Ishikawa (cell line): Measurements from ENCODE around the gene PRKCD.

Source experiments
- CEBPB ChIP-seq: IDR thresholded peaks from 2 replicates; pipeline ENCODE4 v1.6.1; 2012
- CREB1 ChIP-seq: IDR thresholded peaks from 2 replicates; pipeline ENCODE4 v1.6.1; 2012; ENCODE audit warnings: low read depth
- EGR1 ChIP-seq: IDR thresholded peaks from 2 replicates; pipeline ENCODE4 v1.6.1; 2012
- EP300 ChIP-seq: IDR thresholded peaks from 2 replicates; pipeline ENCODE4 v1.6.1; 2012; ENCODE audit warnings: borderline replicate concordance
- FOXM1 ChIP-seq: IDR thresholded peaks from 2 replicates; pipeline ENCODE4 v1.6.1; 2012; ENCODE audit warnings: low read depth, borderline replicate concordance
- NFIC ChIP-seq: IDR thresholded peaks from 2 replicates; pipeline ENCODE4 v1.6.1; 2012
- RAD21 ChIP-seq: IDR thresholded peaks from 2 replicates; pipeline ENCODE4 v1.6.1; 2012; ENCODE audit warnings: low read depth
- TAF1 ChIP-seq: IDR thresholded peaks from 2 replicates; pipeline ENCODE4 v1.6.1; 2012; ENCODE audit warnings: low read depth, mild to moderate bottlenecking
- TCF12 ChIP-seq: IDR thresholded peaks from 2 replicates; pipeline ENCODE4 v1.6.1; 2012; ENCODE audit warnings: low read depth
- TEAD4 ChIP-seq: IDR thresholded peaks from 2 replicates; pipeline ENCODE4 v1.6.1; 2012
- ZBTB7A ChIP-seq: IDR thresholded peaks from 2 replicates; pipeline ENCODE4 v1.6.1; 2012; ENCODE audit warnings: low read depth
- TF ChIP-seq, protein P1 (sequence below): IDR thresholded peaks from 2 replicates; pipeline ENCODE4 v1.6.1; 2012
- TF ChIP-seq, protein P2 (sequence below): IDR thresholded peaks from 2 replicates; pipeline ENCODE4 v1.6.1; 2012
- TF ChIP-seq, protein P3 (sequence below): IDR thresholded peaks from 2 replicates; pipeline ENCODE4 v1.6.1; 2012; ENCODE audit warnings: low read depth, mild to moderate bottlenecking

PRKCD gene

DNA sequence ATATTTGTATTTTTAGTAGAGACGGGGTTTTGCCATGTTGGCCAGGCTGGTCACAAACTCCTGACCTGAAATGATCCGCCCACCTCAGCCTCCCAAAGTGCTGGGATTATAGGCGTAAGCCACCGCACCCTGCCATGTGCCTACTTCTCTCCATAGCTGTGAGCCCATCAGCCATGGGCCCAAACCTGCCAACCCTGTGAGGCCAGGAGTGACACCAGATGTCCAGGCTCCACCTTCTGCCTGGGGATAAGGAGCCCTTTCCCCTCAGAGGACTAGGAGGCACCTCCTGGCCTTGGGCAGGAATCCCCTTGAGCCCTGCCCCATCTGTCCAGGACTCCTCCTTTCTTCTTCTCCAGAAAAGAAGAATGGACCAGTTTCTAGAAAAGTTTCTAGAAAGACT, 16.6 kb upstream of the PRKCD start:
- TF ChIP-seq CREB1 (no peak), RAD21 (no peak), TEAD4 (no peak), TCF12 (no peak), NFIC (no peak), CEBPB (no peak)

DNA sequence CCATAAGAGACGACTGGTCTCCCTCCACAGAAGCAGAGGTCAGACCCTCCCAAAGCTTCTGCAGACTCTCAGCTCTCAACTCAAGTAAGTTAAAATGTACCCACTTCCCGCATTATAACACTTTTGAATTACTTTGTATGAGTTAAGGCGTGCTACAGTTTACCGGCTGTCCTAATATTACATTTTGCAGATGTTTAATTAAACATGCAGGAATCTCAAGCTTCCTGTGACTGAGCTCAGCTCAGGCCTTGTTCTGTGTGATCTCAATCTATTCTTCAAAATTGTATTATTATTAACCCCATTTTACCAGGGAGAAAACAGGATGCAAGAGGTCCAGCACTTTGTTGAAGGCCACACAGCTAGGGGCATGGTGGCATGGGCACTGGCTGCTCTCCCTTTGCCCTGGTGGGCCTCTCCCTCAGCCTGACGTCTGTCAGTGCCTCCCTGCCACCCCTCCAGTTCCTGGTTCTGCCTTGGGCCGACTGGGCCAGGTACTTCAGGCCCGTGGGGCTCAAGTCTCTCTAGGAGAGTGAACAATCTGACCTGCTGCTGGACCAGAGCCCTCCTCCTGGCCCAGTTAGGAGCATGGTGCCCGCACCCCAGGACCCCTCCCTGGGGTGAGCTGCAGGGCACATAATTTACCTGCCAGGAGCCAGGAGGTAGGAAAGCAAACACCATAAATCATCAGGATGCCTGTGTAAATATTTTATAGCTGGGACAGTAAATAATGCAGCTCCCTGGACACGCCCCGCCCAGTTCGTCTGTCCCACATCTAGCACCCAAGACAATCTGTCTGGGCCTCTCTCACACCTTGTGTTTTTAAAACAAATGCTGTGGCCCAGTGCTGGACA, 15.9 kb upstream of the PRKCD start:
- TF ChIP-seq TCF12 (peak; percentile 32; the same call in 1 of the 2 replicates), EGR1 (no peak), NFIC (peak; percentile 48), EP300 (peak; percentile 37; the same call in 1 of the 2 replicates)

DNA sequence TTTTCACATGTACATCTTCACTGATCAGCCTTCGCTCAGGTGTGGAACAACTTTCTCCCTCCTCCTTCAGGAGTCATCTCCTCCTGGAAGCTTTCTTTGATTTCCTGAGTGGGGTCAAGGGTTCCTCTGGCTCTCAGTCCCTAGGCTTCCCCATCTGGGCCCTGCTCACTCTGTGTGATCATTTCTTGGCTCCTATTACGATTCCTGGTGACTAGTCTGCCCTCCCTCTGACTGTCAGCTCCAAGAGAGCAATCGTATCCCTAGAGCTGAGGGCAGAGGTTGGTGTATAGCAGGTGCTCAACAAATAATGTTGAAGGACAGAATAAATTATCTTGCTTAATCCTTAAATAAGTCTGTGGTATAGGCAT, 15.3 kb upstream of the PRKCD start:
- TF ChIP-seq, protein P1, sequence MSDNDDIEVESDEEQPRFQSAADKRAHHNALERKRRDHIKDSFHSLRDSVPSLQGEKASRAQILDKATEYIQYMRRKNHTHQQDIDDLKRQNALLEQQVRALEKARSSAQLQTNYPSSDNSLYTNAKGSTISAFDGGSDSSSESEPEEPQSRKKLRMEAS = no peak
- TF ChIP-seq EP300 (no peak), CREB1 (no peak), TAF1 (no peak), NFIC (no peak), RAD21 (no peak), TEAD4 (no peak), ZBTB7A (no peak)
- TF ChIP-seq, protein P2, sequence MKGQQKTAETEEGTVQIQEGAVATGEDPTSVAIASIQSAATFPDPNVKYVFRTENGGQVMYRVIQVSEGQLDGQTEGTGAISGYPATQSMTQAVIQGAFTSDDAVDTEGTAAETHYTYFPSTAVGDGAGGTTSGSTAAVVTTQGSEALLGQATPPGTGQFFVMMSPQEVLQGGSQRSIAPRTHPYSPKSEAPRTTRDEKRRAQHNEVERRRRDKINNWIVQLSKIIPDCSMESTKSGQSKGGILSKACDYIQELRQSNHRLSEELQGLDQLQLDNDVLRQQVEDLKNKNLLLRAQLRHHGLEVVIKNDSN = no peak

DNA sequence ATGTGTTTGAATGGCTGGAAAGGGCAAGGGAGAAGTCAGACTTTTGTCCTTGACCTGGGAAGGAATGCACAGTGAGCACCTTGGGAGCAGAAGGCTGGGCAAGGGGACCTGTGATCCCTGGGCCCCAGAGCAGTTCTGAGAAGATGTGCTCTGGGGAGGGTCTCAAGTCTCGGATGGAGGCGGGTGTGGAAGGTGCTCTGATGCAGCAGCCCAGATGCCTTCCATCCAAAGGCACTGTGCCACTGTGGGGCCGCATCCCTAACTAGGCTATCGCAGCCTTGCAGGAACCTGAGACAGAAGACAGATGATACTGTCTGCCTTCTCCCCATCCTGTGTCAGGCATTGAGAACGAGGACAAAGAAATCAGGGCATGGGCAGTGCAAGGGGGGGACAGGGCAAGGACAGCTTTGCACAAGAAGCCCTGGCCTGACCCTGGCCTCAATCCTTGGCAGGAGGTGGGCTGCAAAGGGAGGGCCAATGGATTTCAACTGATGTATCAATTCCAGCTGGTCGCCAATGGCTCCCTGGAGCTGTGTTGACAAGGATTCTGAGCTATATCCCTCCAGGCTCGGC, 14.6 kb upstream of the PRKCD start:
- no peak for TF ChIP-seq FOXM1
- no peak for TF ChIP-seq TCF12

DNA sequence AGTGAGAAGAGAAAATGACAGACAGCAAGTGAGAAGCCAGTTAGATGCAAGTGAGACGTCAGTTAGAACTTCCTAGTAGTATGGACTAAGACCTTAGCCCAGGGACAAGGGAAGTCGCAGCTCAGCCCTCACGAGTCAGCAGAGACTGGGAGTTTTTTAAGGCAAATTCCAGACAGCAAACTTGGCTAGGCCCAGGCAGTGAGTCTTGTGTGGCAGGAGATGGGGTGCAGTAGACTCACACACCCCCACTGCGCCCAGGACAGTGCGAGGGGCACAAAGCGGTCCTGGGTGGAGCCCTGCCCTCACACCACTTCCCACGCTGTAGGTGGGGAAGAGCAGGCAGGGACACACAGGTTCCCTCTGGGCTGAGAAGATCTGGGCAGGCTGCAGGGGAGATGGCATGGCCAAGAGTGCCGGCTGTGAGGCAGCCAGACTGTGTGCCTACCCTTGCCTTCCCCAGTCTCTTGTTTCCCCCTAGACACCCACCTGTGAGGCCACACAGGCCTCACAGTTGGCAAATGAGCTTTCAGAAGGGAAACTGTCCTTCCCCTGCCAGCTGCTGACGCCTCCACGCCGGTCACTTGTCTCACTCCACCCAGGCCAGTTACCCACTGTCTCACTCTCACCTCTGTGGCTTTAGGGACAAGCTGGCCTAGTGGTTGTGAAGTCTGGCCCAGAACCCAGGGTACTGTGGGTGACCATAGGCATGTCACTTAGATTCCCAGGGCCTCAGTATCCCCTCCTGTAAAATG, 13.7 kb upstream of the PRKCD start:
- no peak for TF ChIP-seq ZBTB7A
- TF ChIP-seq TAF1 = no peak
- no peak for TF ChIP-seq CEBPB
- TF ChIP-seq, protein P2 = no peak
- no peak for TF ChIP-seq TCF12
- no peak for TF ChIP-seq TEAD4

DNA sequence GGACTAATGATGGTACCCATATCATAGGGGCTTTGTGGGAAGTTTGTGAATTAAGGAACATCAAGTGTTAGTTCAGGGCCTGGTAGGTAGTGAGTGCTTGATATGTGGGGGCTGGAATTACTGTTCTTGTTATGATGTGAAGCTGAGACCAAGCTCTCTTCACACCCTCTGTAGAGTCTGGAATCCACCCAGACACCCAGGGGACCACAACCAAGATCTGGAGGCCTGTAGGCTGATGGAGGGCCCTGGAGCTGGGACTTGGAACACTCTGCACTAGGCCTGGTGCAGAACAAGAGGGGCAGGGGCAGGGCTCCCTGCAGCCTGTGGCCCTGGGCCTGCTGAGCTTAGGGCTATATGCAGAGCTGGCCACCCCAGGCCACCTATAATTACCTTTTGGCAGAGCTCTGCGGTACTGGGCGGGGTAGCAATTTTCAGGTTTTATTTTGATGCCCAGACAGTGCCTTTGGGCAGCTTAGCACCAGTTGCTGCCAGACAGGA, 13.1 kb upstream of the PRKCD start:
- TF ChIP-seq NFIC (peak; percentile 63; the same call in 1 of the 2 replicates), FOXM1 (no peak)

DNA sequence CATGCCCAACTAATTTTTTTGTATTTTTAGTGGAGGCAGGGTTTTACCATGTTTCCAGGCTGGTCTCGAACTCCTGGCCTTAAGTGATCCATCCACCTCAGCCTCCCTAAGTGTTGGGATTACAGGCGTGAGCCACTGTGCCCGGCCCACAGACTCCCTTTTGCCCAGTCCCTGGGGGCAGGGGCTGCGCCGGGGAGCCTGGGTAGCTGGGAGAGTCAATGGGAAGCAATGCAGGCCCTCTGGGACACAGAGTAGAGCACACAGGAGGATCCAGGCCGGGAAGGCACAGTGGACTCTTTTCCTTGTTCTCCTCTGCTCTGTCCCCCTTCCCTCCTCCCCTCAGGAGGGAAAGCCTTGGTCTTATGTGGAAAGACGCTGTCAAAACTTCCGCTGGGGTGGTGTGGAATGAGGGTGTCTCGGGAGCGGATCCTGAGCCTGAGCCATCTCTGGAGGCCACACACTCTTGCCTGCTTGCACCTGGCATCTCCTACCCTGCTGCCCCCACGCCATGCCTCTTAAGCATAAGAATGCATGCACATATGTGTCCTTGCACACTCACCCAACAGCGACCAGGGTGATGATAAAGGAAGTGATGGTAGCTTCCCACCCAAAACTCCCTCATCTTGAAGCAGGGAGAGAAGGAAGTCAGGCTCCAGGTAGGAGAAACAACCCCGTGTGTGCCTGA, 11.9 kb upstream of the PRKCD start:
- no peak for TF ChIP-seq TAF1

DNA sequence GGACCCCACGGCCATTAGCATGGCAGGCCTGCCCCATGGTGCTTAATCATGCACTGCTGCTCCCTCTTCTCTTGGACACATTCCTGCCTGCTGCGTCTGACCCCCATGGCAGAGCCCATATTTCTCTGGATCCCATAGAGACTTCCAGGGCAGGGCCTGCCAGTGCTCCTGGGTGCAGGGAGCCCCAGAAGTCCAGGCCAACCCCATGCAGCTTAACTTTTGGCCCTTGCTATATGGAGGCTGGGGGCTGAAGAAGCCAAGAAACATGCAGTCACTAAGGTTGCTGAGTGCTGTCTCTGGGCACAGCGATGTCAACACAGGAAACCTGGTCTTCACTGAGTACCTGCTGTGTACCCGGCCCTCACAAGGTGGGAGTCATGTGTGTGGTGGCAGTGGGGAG, 11.3 kb upstream of the PRKCD start:
- no peak for TF ChIP-seq CREB1
- TF ChIP-seq RAD21 = no peak
- TF ChIP-seq, protein P3, sequence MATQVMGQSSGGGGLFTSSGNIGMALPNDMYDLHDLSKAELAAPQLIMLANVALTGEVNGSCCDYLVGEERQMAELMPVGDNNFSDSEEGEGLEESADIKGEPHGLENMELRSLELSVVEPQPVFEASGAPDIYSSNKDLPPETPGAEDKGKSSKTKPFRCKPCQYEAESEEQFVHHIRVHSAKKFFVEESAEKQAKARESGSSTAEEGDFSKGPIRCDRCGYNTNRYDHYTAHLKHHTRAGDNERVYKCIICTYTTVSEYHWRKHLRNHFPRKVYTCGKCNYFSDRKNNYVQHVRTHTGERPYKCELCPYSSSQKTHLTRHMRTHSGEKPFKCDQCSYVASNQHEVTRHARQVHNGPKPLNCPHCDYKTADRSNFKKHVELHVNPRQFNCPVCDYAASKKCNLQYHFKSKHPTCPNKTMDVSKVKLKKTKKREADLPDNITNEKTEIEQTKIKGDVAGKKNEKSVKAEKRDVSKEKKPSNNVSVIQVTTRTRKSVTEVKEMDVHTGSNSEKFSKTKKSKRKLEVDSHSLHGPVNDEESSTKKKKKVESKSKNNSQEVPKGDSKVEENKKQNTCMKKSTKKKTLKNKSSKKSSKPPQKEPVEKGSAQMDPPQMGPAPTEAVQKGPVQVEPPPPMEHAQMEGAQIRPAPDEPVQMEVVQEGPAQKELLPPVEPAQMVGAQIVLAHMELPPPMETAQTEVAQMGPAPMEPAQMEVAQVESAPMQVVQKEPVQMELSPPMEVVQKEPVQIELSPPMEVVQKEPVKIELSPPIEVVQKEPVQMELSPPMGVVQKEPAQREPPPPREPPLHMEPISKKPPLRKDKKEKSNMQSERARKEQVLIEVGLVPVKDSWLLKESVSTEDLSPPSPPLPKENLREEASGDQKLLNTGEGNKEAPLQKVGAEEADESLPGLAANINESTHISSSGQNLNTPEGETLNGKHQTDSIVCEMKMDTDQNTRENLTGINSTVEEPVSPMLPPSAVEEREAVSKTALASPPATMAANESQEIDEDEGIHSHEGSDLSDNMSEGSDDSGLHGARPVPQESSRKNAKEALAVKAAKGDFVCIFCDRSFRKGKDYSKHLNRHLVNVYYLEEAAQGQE = no peak
- TF ChIP-seq NFIC = no peak
- TF ChIP-seq TAF1 = no peak
